ENCODE measurements around the gene CBLN3. TPM values are rescaled to one million over a fixed set of nuclear protein-coding genes. Genes with fewer than 3 reads are reported as not detected.
A peak's percentile ranks its signal among the peaks of the same experiment; 100 is the strongest.

CBLN3 gene
- total and polyA plus RNA-seq, 2 donors (not counting 1 experiment from before 2014, with no cell fraction given): 2.7 to 5.3 TPM

DNA sequence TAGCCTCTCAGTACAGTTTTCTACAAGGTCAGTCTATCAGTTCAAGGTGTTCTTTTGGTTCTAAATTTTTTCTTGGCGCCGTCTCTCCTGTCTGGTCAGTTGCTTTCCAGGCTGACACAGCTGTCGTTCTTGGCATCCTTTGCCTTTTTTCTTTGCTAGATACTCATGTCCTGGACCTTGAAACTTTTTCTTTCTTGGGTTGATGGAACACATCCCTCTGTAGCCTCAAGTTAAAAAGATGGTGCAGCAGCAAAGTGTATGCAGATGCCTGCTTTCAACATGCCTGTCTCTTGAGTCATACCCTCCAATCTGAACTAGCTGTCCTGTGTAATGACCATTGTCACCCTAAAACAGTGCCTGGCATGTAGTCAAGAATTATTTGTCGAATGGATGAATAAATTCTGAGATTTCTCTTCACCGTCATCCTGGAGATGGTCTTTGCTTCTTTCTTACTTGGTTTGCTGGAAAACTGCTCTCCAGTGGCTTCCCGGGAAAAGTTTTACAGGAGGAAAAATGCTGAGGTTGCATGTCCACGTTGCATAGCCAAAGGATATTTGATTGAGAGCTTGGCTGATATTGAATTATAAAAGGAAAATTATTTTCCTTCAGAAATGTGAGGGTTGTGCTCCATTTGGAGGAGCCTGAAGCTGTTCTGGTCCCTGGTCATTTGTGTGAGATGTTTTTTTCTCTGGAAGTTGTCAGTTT, 26.0 kb downstream of the CBLN3 start:
- no peak for TF ChIP-seq EZH2 (IDR thresholded peaks at IDR 0.05; ENCODE audit: low read length, missing control alignments)
- TF ChIP-seq CTCF (conservative IDR thresholded peaks at IDR 0.05 in 1 of 2, IDR thresholded peaks at IDR 0.05 in 1 of 2; ENCODE audit: low read depth in 1 of 2, low read length in 2 of 2): no peak
- no peaks in the 10 kb centered on the region for H3K79me2 ChIP-seq (ENCODE audit: control insufficient read depth, insufficient read depth, low read length)
- no peaks in the 10 kb centered on the region for H3K9me3 ChIP-seq (ENCODE audit: control insufficient read depth, insufficient read depth, low read depth, low read length)
- no peaks in the 10 kb centered on the region for H3K36me3 ChIP-seq (ENCODE audit: control insufficient read depth, insufficient read depth, low read length)
- no peak overlapping the region for H3K4me3 ChIP-seq (replicated peaks in 1 of 4; ENCODE audit: control extremely low read depth in 1 of 4, insufficient read depth in 1 of 4, low read depth in 3 of 4, low read length in 4 of 4)
- no peak overlapping the region for H3K9ac ChIP-seq (ENCODE audit: insufficient read depth, low read length)
- peak overlapping the region; percentile 4 for H3K4me2 ChIP-seq (ENCODE audit: extremely low read depth, insufficient read depth, low read length)
- H4K20me1 ChIP-seq (ENCODE audit: control insufficient read depth, extremely low read depth, insufficient read depth, low read length): no peaks in the 10 kb centered on the region
- peaks cover 7% of the 10 kb centered on the region for H3K4me1 ChIP-seq (ENCODE audit: control insufficient read depth, extremely low read depth, insufficient read depth, low read length)
- H3K27ac ChIP-seq (ENCODE audit: insufficient read depth, low read length): no peak overlapping the region
- DNase-seq (ENCODE audit: low read depth in 2 of 2): peak; percentile 17 to 61
- H3K27me3 ChIP-seq (ENCODE audit: control insufficient read depth, insufficient read depth, low read length): no peaks in the 10 kb centered on the region
- H2AFZ ChIP-seq (ENCODE audit: low read length): no peak overlapping the region

GRCh38 chr14:24401810-24402702, 27.4 kb downstream of the CBLN3 start:
- H3K36me3 ChIP-seq (ENCODE audit: control insufficient read depth, insufficient read depth, low read length): no peaks in the 10 kb centered on the region
- peaks cover 11% of the 10 kb centered on the region for H3K4me1 ChIP-seq (ENCODE audit: control insufficient read depth, extremely low read depth, insufficient read depth, low read length)
- no peak overlapping the region for H3K9ac ChIP-seq (ENCODE audit: insufficient read depth, low read length)
- no peak overlapping the region for H2AFZ ChIP-seq (ENCODE audit: low read length)
- no peak overlapping the region for H3K4me2 ChIP-seq (ENCODE audit: extremely low read depth, insufficient read depth, low read length)
- H4K20me1 ChIP-seq (ENCODE audit: control insufficient read depth, extremely low read depth, insufficient read depth, low read length): no peaks in the 10 kb centered on the region
- peak overlapping the region in 1 of 4 experiments; percentile 22 for H3K4me3 ChIP-seq (replicated peaks in 1 of 4; ENCODE audit: control extremely low read depth in 1 of 4, insufficient read depth in 1 of 4, low read depth in 3 of 4, low read length in 4 of 4)
- no peak overlapping the region for H3K27ac ChIP-seq (ENCODE audit: insufficient read depth, low read length)
- DNase-seq (ENCODE audit: low read depth in 2 of 2): no peak
- H3K27me3 ChIP-seq (ENCODE audit: control insufficient read depth, insufficient read depth, low read length): no peaks in the 10 kb centered on the region
- no peak for TF ChIP-seq EZH2 (IDR thresholded peaks at IDR 0.05; ENCODE audit: low read length, missing control alignments)
- no peak for TF ChIP-seq CTCF (conservative IDR thresholded peaks at IDR 0.05 in 1 of 2, IDR thresholded peaks at IDR 0.05 in 1 of 2; ENCODE audit: low read depth in 1 of 2, low read length in 2 of 2)
- H3K9me3 ChIP-seq (ENCODE audit: control insufficient read depth, insufficient read depth, low read depth, low read length): no peaks in the 10 kb centered on the region
- no peaks in the 10 kb centered on the region for H3K79me2 ChIP-seq (ENCODE audit: control insufficient read depth, insufficient read depth, low read length)

- TF ChIP-seq CTCF (conservative IDR thresholded peaks at IDR 0.05 in 1 of 2, IDR thresholded peaks at IDR 0.05 in 1 of 2; ENCODE audit: low read depth in 1 of 2, low read length in 2 of 2): no peak
- Histone ChIP-seq H3K36me3 (ENCODE audit: control insufficient read depth, insufficient read depth, low read length) (no peaks in the 10 kb centered on the region), H4K20me1 (ENCODE audit: control insufficient read depth, extremely low read depth, insufficient read depth, low read length) (no peaks in the 10 kb centered on the region), H3K4me2 (ENCODE audit: extremely low read depth, insufficient read depth, low read length) (peak overlapping the region; percentile 77), H2AFZ (ENCODE audit: low read length) (no peak overlapping the region), H3K4me3 (replicated peaks in 1 of 4; ENCODE audit: control extremely low read depth in 1 of 4, insufficient read depth in 1 of 4, low read depth in 3 of 4, low read length in 4 of 4) (peak overlapping the region in 2 of 4 experiments; percentile 64 to 71), H3K9ac (ENCODE audit: insufficient read depth, low read length) (no peak overlapping the region), H3K9me3 (ENCODE audit: control insufficient read depth, insufficient read depth, low read depth, low read length) (no peaks in the 10 kb centered on the region), H3K27me3 (ENCODE audit: control insufficient read depth, insufficient read depth, low read length) (no peaks in the 10 kb centered on the region), H3K79me2 (ENCODE audit: control insufficient read depth, insufficient read depth, low read length) (no peaks in the 10 kb centered on the region), H3K4me1 (ENCODE audit: control insufficient read depth, extremely low read depth, insufficient read depth, low read length) (peaks cover 11% of the 10 kb centered on the region), H3K27ac (ENCODE audit: insufficient read depth, low read length) (no peak overlapping the region)
- DNase-seq (ENCODE audit: low read depth in 2 of 2): peak in 1 of 2 donors; percentile 17
Observed at GRCh38 chr14:24399999-24400718, 29.3 kb downstream of the CBLN3 start.

Measured in fibroblast of lung (primary cell).